HepG2 (cell line): Measurements from ENCODE around the gene HTRA2. TPM values are rescaled to one million over a fixed set of nuclear protein-coding genes. Genes with fewer than 3 reads are reported as not detected.
A peak's percentile ranks its signal among the peaks of the same experiment; 100 is the strongest.

Source experiments
- ATF7-NPFF ChIP-seq: sonication (generic); formaldehyde crosslinking; IDR thresholded peaks from 2 replicates; pipeline ENCODE4 v1.8.1; 2023; ENCODE audit warnings: mild to moderate bottlenecking, low read depth, missing genetic modification reagents, moderate library complexity
- DPF2 ChIP-seq: sonication (generic); formaldehyde crosslinking; IDR thresholded peaks from 2 replicates; pipeline ENCODE4 v1.4.0; 2020; ENCODE audit warnings: mild to moderate bottlenecking, low read depth, missing genetic modification reagents, borderline replicate concordance
- GFI1 ChIP-seq: sonication (generic); formaldehyde crosslinking; IDR thresholded peaks from 2 replicates; pipeline ENCODE4 v1.5.0; 2020; ENCODE audit warnings: missing genetic modification reagents, mild to moderate bottlenecking, borderline replicate concordance
- HOXA5 ChIP-seq: sonication (generic); formaldehyde crosslinking; IDR thresholded peaks from 2 replicates; pipeline ENCODE4 v1.4.0; 2020; ENCODE audit warnings: missing genetic modification reagents
- KDM6A ChIP-seq: IDR thresholded peaks from 2 replicates; pipeline ENCODE4 v1.6.1; 2016; ENCODE audit warnings: low read depth
- KLF16 ChIP-seq, 2 experiments: sonication (generic) in 1 of 2; formaldehyde crosslinking in 1 of 2; IDR thresholded peaks; 2 replicates each; pipeline versions ENCODE4 v1.6.1 to v1.8.0; 2016 to 2023; ENCODE audit warnings: missing genetic modification reagents in 2 of 2, missing compliant biosample characterization in 1 of 2
- MTA1 ChIP-seq: sonication (generic); formaldehyde crosslinking; IDR thresholded peaks from 2 replicates; pipeline ENCODE4 v1.4.0; 2020; ENCODE audit warnings: missing genetic modification reagents, mild to moderate bottlenecking, borderline replicate concordance
- NFATC3 ChIP-seq: sonication (generic); formaldehyde crosslinking; IDR thresholded peaks from 2 replicates; pipeline ENCODE4 v1.5.1; 2020; ENCODE audit warnings: mild to moderate bottlenecking, missing genetic modification reagents
- SP4 ChIP-seq: sonication (generic); formaldehyde crosslinking; IDR thresholded peaks from 2 replicates; pipeline ENCODE4 v1.8.1; 2023; ENCODE audit warnings: mild to moderate bottlenecking, missing genetic modification reagents
- TAF1 ChIP-seq: sonication (generic); formaldehyde crosslinking; IDR thresholded peaks from 2 replicates; pipeline ENCODE4 v1.4.0; 2020; ENCODE audit warnings: missing genetic modification reagents
- THAP11 ChIP-seq: IDR thresholded peaks from 2 replicates; pipeline ENCODE4 v1.6.1; 2016; ENCODE audit warnings: missing biosample characterization, missing genetic modification reagents
- ZNF20 ChIP-seq: sonication (generic); formaldehyde crosslinking; IDR thresholded peaks from 2 replicates; pipeline ENCODE4 v1.4.0; 2020; ENCODE audit warnings: mild to moderate bottlenecking, moderate library complexity, missing genetic modification reagents
- ZNF3 ChIP-seq: IDR thresholded peaks from 2 replicates; pipeline ENCODE4 v1.7.0; 2017; ENCODE audit warnings: inconsistent platforms
- ZNF777 ChIP-seq: sonication (generic); formaldehyde crosslinking; IDR thresholded peaks from 2 replicates; pipeline ENCODE4 v1.4.0; 2020; ENCODE audit warnings: missing genetic modification reagents
- ZSCAN9 ChIP-seq: IDR thresholded peaks from 2 replicates; pipeline ENCODE4 v1.6.1; 2016; ENCODE audit warnings: borderline replicate concordance
- polyA plus RNA-seq, 8 experiments: library from polyadenylated mRNA; depleted of rRNA in 3 of 8; stranded (reverse) in 7 of 8; unstranded in 1 of 8; fragments of >200 nt; fragmentation: Illumina TruSeq in 4 of 8; extraction: Trizol in 4 of 8; gene quantifications; 2 replicates each; pipeline versions ENCODE4 v1.2.1 to v1.2.3, GENCODE V29; 2011 to 2016; ENCODE audit warnings: low read depth in 4 of 8, missing spikeins in 1 of 8, mixed read lengths in 1 of 8; ENCODE audit not compliant: insufficient read depth in 1 of 8
- total RNA-seq, 5 experiments: library from RNA; depleted of rRNA; stranded (reverse); fragments of >200 nt; fragmentation: Illumina TruSeq; extraction: Trizol; gene quantifications; 2 replicates each; pipeline ENCODE4 v1.2.3, GENCODE V29; 2016; ENCODE audit warnings: low read depth in 1 of 5
- TF ChIP-seq, protein P1 (sequence below): sonication (generic); formaldehyde crosslinking; IDR thresholded peaks from 2 replicates; pipeline ENCODE4 v1.4.0; 2020; ENCODE audit warnings: low read depth, mild to moderate bottlenecking, missing genetic modification reagents
- TF ChIP-seq, protein P2 (sequence below): sonication (generic); formaldehyde crosslinking; IDR thresholded peaks from 2 replicates; pipeline ENCODE4 v1.5.1; 2020; ENCODE audit warnings: mild to moderate bottlenecking, missing genetic modification reagents, borderline replicate concordance
- TF ChIP-seq, protein P3 (sequence below): sonication (generic); formaldehyde crosslinking; IDR thresholded peaks from 2 replicates; pipeline ENCODE4 v1.8.0; 2022; ENCODE audit warnings: mild to moderate bottlenecking, missing genetic modification reagents, borderline replicate concordance
- TF ChIP-seq, protein P4 (sequence below): sonication (generic); formaldehyde crosslinking; conservative IDR thresholded peaks from 2 replicates; pipeline ENCODE4 v1.4.0; 2020; ENCODE audit warnings: mild to moderate bottlenecking, missing genetic modification reagents, moderate library complexity
- TF ChIP-seq, protein P5 (sequence below): sonication (generic); formaldehyde crosslinking; IDR thresholded peaks from 2 replicates; pipeline ENCODE4 v1.4.0; 2020; ENCODE audit warnings: missing genetic modification reagents

Gene HTRA2
- total and polyA plus RNA-seq, 2 of the 13 experiments (the other 11 are each of a cell fraction or from before 2014, with no cell fraction given): 47.7 to 50.3 TPM

DNA sequence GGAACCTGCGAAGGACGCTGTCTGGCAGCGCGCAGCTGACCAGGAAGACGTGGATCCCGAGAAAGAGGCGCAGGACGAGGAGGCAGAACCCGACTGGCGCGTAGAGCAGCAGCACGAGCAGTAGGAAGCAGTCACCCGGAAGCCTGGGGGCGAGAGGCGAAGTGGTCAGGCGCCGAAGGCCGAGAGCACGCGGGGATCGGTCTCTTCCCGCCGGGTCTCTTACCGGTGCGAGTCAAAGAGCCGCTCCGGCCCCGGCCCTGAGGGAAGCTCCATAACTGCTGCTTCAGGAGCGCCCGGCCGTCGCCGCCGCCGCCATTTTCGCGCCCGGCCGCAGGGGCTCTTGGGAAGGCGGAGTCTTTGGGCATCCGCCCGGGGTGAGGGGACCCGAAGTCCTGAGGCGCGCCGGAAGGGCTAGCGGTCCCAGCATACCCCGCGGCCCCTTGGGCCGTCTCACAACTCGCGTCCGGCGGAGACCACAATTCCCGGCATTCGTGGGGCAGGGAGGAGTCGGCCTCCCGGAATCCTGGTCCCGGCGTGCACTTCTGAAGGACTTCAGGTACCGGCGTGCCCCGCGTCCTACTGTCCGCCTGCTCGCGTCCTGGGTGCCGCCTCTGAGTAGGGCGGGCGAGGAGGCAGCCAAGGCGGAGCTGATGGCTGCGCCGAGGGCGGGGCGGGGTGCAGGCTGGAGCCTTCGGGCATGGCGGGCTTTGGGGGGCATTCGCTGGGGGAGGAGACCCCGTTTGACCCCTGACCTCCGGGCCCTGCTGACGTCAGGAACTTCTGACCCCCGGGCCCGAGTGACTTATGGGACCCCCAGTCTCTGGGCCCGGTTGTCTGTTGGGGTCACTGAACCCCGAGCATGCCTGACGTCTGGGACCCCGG lies at the start of gene HTRA2, which contains the start of gene AUP1 (continued):
- TF ChIP-seq, protein P1, sequence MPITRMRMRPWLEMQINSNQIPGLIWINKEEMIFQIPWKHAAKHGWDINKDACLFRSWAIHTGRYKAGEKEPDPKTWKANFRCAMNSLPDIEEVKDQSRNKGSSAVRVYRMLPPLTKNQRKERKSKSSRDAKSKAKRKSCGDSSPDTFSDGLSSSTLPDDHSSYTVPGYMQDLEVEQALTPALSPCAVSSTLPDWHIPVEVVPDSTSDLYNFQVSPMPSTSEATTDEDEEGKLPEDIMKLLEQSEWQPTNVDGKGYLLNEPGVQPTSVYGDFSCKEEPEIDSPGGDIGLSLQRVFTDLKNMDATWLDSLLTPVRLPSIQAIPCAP: peak; percentile 35; the same call in 1 of the 2 replicates
- no peak for TF ChIP-seq KDM6A (CRISPR knock-in tag)
- TF ChIP-seq, protein P2, sequence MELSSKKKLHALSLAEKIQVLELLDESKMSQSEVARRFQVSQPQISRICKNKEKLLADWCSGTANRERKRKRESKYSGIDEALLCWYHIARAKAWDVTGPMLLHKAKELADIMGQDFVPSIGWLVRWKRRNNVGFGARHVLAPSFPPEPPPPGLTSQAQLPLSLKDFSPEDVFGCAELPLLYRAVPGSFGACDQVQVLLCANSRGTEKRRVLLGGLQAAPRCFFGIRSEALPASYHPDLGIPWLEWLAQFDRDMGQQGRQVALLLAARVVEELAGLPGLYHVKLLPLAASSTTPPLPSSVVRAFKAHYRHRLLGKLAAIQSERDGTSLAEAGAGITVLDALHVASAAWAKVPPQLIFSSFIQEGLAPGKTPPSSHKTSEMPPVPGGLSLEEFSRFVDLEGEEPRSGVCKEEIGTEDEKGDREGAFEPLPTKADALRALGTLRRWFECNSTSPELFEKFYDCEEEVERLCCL: no peak
- TF ChIP-seq ZNF3: no peak
- TF ChIP-seq TAF1 (CRISPR knock-in tag): peak; percentile 98
- no peak; the same call in none of the 2 replicates for TF ChIP-seq GFI1 (CRISPR knock-in tag)
- TF ChIP-seq HOXA5 (CRISPR knock-in tag): peak; percentile 84
- TF ChIP-seq THAP11: peak; percentile 98
- TF ChIP-seq, protein P3, sequence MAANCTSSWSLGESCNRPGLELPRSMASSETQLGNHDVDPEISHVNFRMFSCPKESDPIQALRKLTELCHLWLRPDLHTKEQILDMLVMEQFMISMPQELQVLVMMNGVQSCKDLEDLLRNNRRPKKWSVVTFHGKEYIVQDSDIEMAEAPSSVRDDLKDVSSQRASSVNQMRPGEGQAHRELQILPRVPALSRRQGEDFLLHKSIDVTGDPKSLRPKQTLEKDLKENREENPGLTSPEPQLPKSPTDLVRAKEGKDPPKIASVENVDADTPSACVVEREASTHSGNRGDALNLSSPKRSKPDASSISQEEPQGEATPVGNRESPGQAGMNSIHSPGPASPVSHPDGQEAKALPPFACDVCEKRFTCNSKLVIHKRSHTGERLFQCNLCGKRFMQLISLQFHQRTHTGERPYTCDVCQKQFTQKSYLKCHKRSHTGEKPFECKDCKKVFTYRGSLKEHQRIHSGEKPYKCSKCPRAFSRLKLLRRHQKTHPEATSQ (CRISPR knock-in tag): no peak; the same call in 1 of the 2 replicates
- TF ChIP-seq ZSCAN9 (CRISPR knock-in tag): peak; percentile 51; the same call in 1 of the 2 replicates
- 0 out of 2 replicates have a peak, but pooled peaks have one; percentile 41 for TF ChIP-seq MTA1 (CRISPR knock-in tag)
- peak; percentile 88 to 90; a peak in 3 of 4 replicates for TF ChIP-seq KLF16 (CRISPR knock-in tag; IDR thresholded peaks at IDR 0.05)
- peak; percentile 89 for TF ChIP-seq NFATC3
- TF ChIP-seq, protein P4, sequence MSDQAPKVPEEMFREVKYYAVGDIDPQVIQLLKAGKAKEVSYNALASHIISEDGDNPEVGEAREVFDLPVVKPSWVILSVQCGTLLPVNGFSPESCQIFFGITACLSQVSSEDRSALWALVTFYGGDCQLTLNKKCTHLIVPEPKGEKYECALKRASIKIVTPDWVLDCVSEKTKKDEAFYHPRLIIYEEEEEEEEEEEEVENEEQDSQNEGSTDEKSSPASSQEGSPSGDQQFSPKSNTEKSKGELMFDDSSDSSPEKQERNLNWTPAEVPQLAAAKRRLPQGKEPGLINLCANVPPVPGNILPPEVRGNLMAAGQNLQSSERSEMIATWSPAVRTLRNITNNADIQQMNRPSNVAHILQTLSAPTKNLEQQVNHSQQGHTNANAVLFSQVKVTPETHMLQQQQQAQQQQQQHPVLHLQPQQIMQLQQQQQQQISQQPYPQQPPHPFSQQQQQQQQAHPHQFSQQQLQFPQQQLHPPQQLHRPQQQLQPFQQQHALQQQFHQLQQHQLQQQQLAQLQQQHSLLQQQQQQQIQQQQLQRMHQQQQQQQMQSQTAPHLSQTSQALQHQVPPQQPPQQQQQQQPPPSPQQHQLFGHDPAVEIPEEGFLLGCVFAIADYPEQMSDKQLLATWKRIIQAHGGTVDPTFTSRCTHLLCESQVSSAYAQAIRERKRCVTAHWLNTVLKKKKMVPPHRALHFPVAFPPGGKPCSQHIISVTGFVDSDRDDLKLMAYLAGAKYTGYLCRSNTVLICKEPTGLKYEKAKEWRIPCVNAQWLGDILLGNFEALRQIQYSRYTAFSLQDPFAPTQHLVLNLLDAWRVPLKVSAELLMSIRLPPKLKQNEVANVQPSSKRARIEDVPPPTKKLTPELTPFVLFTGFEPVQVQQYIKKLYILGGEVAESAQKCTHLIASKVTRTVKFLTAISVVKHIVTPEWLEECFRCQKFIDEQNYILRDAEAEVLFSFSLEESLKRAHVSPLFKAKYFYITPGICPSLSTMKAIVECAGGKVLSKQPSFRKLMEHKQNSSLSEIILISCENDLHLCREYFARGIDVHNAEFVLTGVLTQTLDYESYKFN (CRISPR knock-in tag): peak; percentile 67
- TF ChIP-seq DPF2: 0 out of 2 replicates have a peak, but pooled peaks have one; percentile 33
- TF ChIP-seq ATF7-NPFF (CRISPR knock-in tag): 0 out of 2 replicates have a peak, but pooled peaks have one; percentile 30
- peak; percentile 93 for TF ChIP-seq ZNF20 (CRISPR knock-in tag)
- TF ChIP-seq ZNF777 (CRISPR knock-in tag): 0 out of 2 replicates have a peak, but pooled peaks have one; percentile 57
- peak; percentile 88 for TF ChIP-seq SP4
- TF ChIP-seq, protein P5, sequence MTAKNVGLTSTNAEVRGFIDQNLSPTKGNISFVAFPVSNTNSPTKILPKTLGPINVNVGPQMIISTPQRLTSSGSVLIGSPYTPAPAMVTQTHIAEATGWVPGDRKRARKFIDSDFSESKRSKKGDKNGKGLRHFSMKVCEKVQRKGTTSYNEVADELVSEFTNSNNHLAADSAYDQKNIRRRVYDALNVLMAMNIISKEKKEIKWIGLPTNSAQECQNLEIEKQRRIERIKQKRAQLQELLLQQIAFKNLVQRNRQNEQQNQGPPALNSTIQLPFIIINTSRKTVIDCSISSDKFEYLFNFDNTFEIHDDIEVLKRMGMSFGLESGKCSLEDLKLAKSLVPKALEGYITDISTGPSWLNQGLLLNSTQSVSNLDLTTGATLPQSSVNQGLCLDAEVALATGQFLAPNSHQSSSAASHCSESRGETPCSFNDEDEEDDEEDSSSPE (CRISPR knock-in tag): peak; percentile 74
